ENCODE measurements around the gene HIBCH. TPM values are rescaled to one million over a fixed set of nuclear protein-coding genes. Genes with fewer than 3 reads are reported as not detected.
A peak's percentile ranks its signal among the peaks of the same experiment; 100 is the strongest.

Gene HIBCH
- total and polyA plus RNA-seq, 9 of the 15 experiments (the other 6 are each of a cell fraction or from before 2014, with no cell fraction given): 17.0 to 65.4 (median 28.3) TPM

- TF ChIP-seq CTCFL (IDR thresholded peaks at IDR 0.05; ENCODE audit: borderline replicate concordance, insufficient read depth, low read depth, low read length, poor library complexity, severe bottlenecking): peak; percentile 82
- 0 out of 2 replicates have a peak, but pooled peaks have one; percentile 34 for TF ChIP-seq LCOR (CRISPR knock-in tag; IDR thresholded peaks at IDR 0.05)
- TF ChIP-seq ZNF561 (CRISPR knock-in tag; conservative IDR thresholded peaks at IDR 0.05): no peak
- 0 out of 2 replicates have a peak, but pooled peaks have one; percentile 38 for TF ChIP-seq JUND (IDR thresholded peaks at IDR 0.05; ENCODE audit: borderline replicate concordance, low read depth, low read length)
- TF ChIP-seq JUND (tag; IDR thresholded peaks at IDR 0.05; ENCODE audit: borderline replicate concordance, low read depth, low read length): no peak
- TF ChIP-seq TSC22D4 (tag; IDR thresholded peaks at IDR 0.05): no peak
- TF ChIP-seq, protein P1, sequence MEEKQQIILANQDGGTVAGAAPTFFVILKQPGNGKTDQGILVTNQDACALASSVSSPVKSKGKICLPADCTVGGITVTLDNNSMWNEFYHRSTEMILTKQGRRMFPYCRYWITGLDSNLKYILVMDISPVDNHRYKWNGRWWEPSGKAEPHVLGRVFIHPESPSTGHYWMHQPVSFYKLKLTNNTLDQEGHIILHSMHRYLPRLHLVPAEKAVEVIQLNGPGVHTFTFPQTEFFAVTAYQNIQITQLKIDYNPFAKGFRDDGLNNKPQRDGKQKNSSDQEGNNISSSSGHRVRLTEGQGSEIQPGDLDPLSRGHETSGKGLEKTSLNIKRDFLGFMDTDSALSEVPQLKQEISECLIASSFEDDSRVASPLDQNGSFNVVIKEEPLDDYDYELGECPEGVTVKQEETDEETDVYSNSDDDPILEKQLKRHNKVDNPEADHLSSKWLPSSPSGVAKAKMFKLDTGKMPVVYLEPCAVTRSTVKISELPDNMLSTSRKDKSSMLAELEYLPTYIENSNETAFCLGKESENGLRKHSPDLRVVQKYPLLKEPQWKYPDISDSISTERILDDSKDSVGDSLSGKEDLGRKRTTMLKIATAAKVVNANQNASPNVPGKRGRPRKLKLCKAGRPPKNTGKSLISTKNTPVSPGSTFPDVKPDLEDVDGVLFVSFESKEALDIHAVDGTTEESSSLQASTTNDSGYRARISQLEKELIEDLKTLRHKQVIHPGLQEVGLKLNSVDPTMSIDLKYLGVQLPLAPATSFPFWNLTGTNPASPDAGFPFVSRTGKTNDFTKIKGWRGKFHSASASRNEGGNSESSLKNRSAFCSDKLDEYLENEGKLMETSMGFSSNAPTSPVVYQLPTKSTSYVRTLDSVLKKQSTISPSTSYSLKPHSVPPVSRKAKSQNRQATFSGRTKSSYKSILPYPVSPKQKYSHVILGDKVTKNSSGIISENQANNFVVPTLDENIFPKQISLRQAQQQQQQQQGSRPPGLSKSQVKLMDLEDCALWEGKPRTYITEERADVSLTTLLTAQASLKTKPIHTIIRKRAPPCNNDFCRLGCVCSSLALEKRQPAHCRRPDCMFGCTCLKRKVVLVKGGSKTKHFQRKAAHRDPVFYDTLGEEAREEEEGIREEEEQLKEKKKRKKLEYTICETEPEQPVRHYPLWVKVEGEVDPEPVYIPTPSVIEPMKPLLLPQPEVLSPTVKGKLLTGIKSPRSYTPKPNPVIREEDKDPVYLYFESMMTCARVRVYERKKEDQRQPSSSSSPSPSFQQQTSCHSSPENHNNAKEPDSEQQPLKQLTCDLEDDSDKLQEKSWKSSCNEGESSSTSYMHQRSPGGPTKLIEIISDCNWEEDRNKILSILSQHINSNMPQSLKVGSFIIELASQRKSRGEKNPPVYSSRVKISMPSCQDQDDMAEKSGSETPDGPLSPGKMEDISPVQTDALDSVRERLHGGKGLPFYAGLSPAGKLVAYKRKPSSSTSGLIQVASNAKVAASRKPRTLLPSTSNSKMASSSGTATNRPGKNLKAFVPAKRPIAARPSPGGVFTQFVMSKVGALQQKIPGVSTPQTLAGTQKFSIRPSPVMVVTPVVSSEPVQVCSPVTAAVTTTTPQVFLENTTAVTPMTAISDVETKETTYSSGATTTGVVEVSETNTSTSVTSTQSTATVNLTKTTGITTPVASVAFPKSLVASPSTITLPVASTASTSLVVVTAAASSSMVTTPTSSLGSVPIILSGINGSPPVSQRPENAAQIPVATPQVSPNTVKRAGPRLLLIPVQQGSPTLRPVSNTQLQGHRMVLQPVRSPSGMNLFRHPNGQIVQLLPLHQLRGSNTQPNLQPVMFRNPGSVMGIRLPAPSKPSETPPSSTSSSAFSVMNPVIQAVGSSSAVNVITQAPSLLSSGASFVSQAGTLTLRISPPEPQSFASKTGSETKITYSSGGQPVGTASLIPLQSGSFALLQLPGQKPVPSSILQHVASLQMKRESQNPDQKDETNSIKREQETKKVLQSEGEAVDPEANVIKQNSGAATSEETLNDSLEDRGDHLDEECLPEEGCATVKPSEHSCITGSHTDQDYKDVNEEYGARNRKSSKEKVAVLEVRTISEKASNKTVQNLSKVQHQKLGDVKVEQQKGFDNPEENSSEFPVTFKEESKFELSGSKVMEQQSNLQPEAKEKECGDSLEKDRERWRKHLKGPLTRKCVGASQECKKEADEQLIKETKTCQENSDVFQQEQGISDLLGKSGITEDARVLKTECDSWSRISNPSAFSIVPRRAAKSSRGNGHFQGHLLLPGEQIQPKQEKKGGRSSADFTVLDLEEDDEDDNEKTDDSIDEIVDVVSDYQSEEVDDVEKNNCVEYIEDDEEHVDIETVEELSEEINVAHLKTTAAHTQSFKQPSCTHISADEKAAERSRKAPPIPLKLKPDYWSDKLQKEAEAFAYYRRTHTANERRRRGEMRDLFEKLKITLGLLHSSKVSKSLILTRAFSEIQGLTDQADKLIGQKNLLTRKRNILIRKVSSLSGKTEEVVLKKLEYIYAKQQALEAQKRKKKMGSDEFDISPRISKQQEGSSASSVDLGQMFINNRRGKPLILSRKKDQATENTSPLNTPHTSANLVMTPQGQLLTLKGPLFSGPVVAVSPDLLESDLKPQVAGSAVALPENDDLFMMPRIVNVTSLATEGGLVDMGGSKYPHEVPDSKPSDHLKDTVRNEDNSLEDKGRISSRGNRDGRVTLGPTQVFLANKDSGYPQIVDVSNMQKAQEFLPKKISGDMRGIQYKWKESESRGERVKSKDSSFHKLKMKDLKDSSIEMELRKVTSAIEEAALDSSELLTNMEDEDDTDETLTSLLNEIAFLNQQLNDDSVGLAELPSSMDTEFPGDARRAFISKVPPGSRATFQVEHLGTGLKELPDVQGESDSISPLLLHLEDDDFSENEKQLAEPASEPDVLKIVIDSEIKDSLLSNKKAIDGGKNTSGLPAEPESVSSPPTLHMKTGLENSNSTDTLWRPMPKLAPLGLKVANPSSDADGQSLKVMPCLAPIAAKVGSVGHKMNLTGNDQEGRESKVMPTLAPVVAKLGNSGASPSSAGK (IDR thresholded peaks at IDR 0.05): peak; percentile 43; the same call in 1 of the 2 replicates
- TF ChIP-seq SMAD4 (CRISPR knock-in tag; conservative IDR thresholded peaks at IDR 0.05): 0 out of 2 replicates have a peak, but pooled peaks have one; percentile 41
- 0 out of 2 replicates have a peak, but pooled peaks have one; percentile 19 for TF ChIP-seq HDAC2 (IDR thresholded peaks at IDR 0.05)
These were observed 139.8 kb downstream of the HIBCH start (continued) for GRCh38 chr2:190179754-190180312.

Data from K562 (cell line).